ENCODE measurements around the gene CDHR2.

GRCh38 chr5:176595386-176595943 is 46.3 kb downstream of the CDHR2 start:
- TF ChIP-seq TAF1 (IDR thresholded peaks at IDR 0.05; ENCODE audit: borderline replicate concordance, low read depth, low read length) (no peak), POLR2AphosphoS5 (IDR thresholded peaks at IDR 0.05; ENCODE audit: low read depth, low read length) (no peak)
